Adipose tissue (tissue), 3 donors: ENCODE data around the gene ALDH1A2. TPM values are rescaled to one million over a fixed set of nuclear protein-coding genes. Genes with fewer than 3 reads are reported as not detected.
"Not testable (repeated sequence)": the region's sequence is repeated elsewhere in the genome, so short reads cannot be mapped to it uniquely, and the experiment has no call there.

ENCODE experiments used
- H3K27ac ChIP-seq: one replicate; pipeline ENCODE4 v1.5.1; 2013; ENCODE audit warnings: low read depth, low read length
- WGBS, 3 donors: extraction: QIAGEN DNeasy Blood & Tissue Kit; methylation state at CpG; one replicate each; pipeline ENCODE4 v1.1.7; 2013; 5-methylcytosine and 5-hydroxymethylcytosine counted together
- polyA plus RNA-seq, 3 donors: library from polyadenylated mRNA; stranded (reverse); fragments of 200-250 nt; gene quantifications; one replicate each; pipeline ENCODE4 v1.2.3, GENCODE V29; 2013
- donor health status: healthy with polysubstance abuse.
- donor health status: Bipolar disorder and iron deficiency.
- donor health status: healthy.

Gene ALDH1A2
- polyA plus RNA-seq, 3 donors: 1.4 to 15.6 (median 4.7) TPM

GRCh38 chr15:58017869-58018268 is 47.6 kb downstream of the ALDH1A2 start:
- H3K27ac ChIP-seq: no peak overlapping the region
- 86 to 90% (median 86%) methylated on average over 1 of the region's 1 CpG for WGBS, 3 donors

- WGBS, 3 donors: 37 to 60% (median 54%) methylated on average over 2 of the region's 2 CpGs
- H3K27ac ChIP-seq: no peak overlapping the region
Observed at GRCh38 chr15:58016581-58017175, 48.8 kb downstream of the ALDH1A2 start.

GRCh38 chr15:58015565-58015964 is 49.9 kb downstream of the ALDH1A2 start:
- 79 to 84% (median 80%) methylated on average over 1 of the region's 1 CpG for WGBS, 3 donors
- H3K27ac ChIP-seq: no peak overlapping the region

- WGBS, 3 donors: 94 to 100% (median 95%) methylated on average over 1 of the region's 1 CpG
- no peak overlapping the region for H3K27ac ChIP-seq
Observed at GRCh38 chr15:58014470-58014869, 51.0 kb downstream of the ALDH1A2 start.

GRCh38 chr15:58014040-58014439 is 51.5 kb downstream of the ALDH1A2 start:
- no peak overlapping the region for H3K27ac ChIP-seq
- WGBS, 3 donors: 47 to 73% (median 71%) methylated on average over 4 of the region's 4 CpGs

GRCh38 chr15:58010983-58011382 is 54.5 kb downstream of the ALDH1A2 start:
- WGBS, 3 donors: 44 to 67% (median 66%) methylated on average over 2 of the region's 2 CpGs
- no peak overlapping the region for H3K27ac ChIP-seq

- H3K27ac ChIP-seq: no peak overlapping the region
- 78 to 82% (median 81%) methylated on average over 3 of the region's 3 CpGs for WGBS, 3 donors
Observed at GRCh38 chr15:58003810-58004209, 61.7 kb downstream of the ALDH1A2 start.

GRCh38 chr15:58002338-58003126 is 63.0 kb downstream of the ALDH1A2 start:
- no peak overlapping the region for H3K27ac ChIP-seq
- WGBS, 3 donors: 64 to 69% (median 68%) methylated on average over 6 of the region's 6 CpGs

GRCh38 chr15:57999699-58000098 is 65.8 kb downstream of the ALDH1A2 start:
- H3K27ac ChIP-seq: not testable (repeated sequence)
- WGBS, 3 donors: 76 to 86% (median 84%) methylated on average over 2 of the region's 2 CpGs

GRCh38 chr15:57996561-57996960 is 69.0 kb downstream of the ALDH1A2 start:
- 88 to 95% (median 94%) methylated on average over 1 of the region's 1 CpG for whole genome bisulfite sequencing, 3 donors
- H3K27ac ChIP-seq: no peak overlapping the region

GRCh38 chr15:57994221-57995049 is 71.1 kb downstream of the ALDH1A2 start:
- WGBS, 3 donors: 54 to 81% (median 64%) methylated on average over 3 of the region's 3 CpGs
- no peak overlapping the region for H3K27ac ChIP-seq

GRCh38 chr15:57993409-57994145 is 71.9 kb downstream of the ALDH1A2 start:
- WGBS, 3 donors: 61 to 70% (median 69%) methylated on average over 3 of the region's 3 CpGs

GRCh38 chr15:57992761-57993355 is 72.7 kb downstream of the ALDH1A2 start:
- no peak overlapping the region for H3K27ac ChIP-seq
- WGBS, 3 donors: 39 to 75% (median 71%) methylated on average over 6 of the region's 6 CpGs

More at GRCh38 chr15:57993409-57994145, 71.9 kb downstream of the ALDH1A2 start:
- H3K27ac ChIP-seq: no peak overlapping the region

GRCh38 chr15:57973534-57973933 is 92.0 kb downstream of the ALDH1A2 start:
- WGBS, 3 donors: 72 to 84% (median 83%) methylated on average over 3 of the region's 3 CpGs
- no peak overlapping the region for H3K27ac ChIP-seq

- WGBS, 3 donors: 53 to 74% (median 70%) methylated on average over 2 of the region's 2 CpGs
- H3K27ac ChIP-seq: no peak overlapping the region
Observed at GRCh38 chr15:57972864-57973263, 92.6 kb downstream of the ALDH1A2 start.

GRCh38 chr15:57969996-57970395 is 95.5 kb downstream of the ALDH1A2 start:
- no peak overlapping the region for H3K27ac ChIP-seq

- no peak overlapping the region for H3K27ac ChIP-seq
- WGBS, 3 donors: 68 to 76% (median 75%) methylated on average over 5 of the region's 5 CpGs
Observed at GRCh38 chr15:57969355-57969754, 96.2 kb downstream of the ALDH1A2 start.

GRCh38 chr15:57962887-57963286 is 102.6 kb downstream of the ALDH1A2 start:
- no peak overlapping the region for H3K27ac ChIP-seq
- 70 to 79% (median 74%) methylated on average over 4 of the region's 4 CpGs for WGBS, 3 donors
